Measurements from ENCODE around the gene CERS5. TPM values are rescaled to one million over a fixed set of nuclear protein-coding genes. Genes with fewer than 3 reads are reported as not detected.

Gene CERS5
- total and polyA plus RNA-seq, 4 donors: 6.9 to 16.2 (median 8.2) TPM

DNA sequence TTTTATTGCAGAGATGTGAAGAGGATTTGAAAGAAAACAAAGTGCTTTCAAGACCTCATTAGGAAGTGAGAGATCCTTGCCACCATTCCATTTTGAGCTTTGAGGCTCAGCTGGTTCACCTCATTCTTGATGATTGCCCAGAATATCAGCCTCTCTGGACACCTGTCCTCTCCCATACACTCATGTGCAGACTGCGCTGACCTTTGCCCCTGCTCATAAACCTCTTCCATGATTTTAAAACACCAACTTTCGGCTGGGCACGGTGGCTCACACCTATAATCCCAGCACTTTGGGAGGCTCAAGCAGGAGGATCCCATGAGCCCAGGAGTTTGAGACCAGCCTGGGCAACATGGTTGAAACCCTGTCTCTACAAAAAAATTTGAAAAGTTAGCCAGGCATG is 46.2 kb downstream of the CERS5 start:
- peaks cover 8 to 42% (median 28%) of the 10 kb centered on the region in 4 donors for H3K36me3 ChIP-seq (ENCODE audit: control insufficient read depth in 4 of 4, insufficient read depth in 3 of 4, low read depth in 1 of 4, low read length in 3 of 4)
- H3K9me3 ChIP-seq (ENCODE audit: control insufficient read depth in 4 of 4, low read length in 3 of 4): no peaks in the 10 kb centered on the region
- no peak overlapping the region for H3K27ac ChIP-seq (ENCODE audit: low read depth in 1 of 2, low read length in 2 of 2)
- no peak overlapping the region for H3K4me3 ChIP-seq (ENCODE audit: low read depth in 1 of 3, low read length in 3 of 3)
- DNase-seq (ENCODE audit: low spot score): no peak
- no peaks in the 10 kb centered on the region for H3K27me3 ChIP-seq (ENCODE audit: control insufficient read depth in 4 of 4, insufficient read depth in 4 of 4, low read length in 3 of 4)
- H3K4me1 ChIP-seq (ENCODE audit: control insufficient read depth in 4 of 4, insufficient read depth in 4 of 4, low read length in 3 of 4): peaks cover 0 to 6% (median 0%) of the 10 kb centered on the region in 4 donors
- no peak overlapping the region for H3K9ac ChIP-seq (ENCODE audit: low read depth in 1 of 2, low read length in 2 of 2)
- 92% methylated on average over 3 of the region's 3 CpGs for WGBS
- no peak for TF ChIP-seq ATF3 (IDR thresholded peaks at IDR 0.05)
- TF ChIP-seq FOXA1 (IDR thresholded peaks at IDR 0.05): no peak

- no peaks in the 10 kb centered on the region for H3K9me3 ChIP-seq (ENCODE audit: control insufficient read depth in 4 of 4, low read length in 3 of 4)
- no peaks in the 10 kb centered on the region for H3K27me3 ChIP-seq (ENCODE audit: control insufficient read depth in 4 of 4, insufficient read depth in 4 of 4, low read length in 3 of 4)
- no peak overlapping the region for H3K27ac ChIP-seq (ENCODE audit: low read depth in 1 of 2, low read length in 2 of 2)
- no peak for DNase-seq (ENCODE audit: low spot score)
- H3K9ac ChIP-seq (ENCODE audit: low read depth in 1 of 2, low read length in 2 of 2): no peak overlapping the region
- peaks cover 0 to 6% (median 0%) of the 10 kb centered on the region in 4 donors for H3K4me1 ChIP-seq (ENCODE audit: control insufficient read depth in 4 of 4, insufficient read depth in 4 of 4, low read length in 3 of 4)
- no peak for TF ChIP-seq CTCF (IDR thresholded peaks at IDR 0.05; ENCODE audit: low read depth, low read length, missing input control)
- TF ChIP-seq RAD21 (IDR thresholded peaks at IDR 0.05): no peak
- TF ChIP-seq, protein P1, sequence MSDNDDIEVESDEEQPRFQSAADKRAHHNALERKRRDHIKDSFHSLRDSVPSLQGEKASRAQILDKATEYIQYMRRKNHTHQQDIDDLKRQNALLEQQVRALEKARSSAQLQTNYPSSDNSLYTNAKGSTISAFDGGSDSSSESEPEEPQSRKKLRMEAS (IDR thresholded peaks at IDR 0.05): no peak
- TF ChIP-seq FOXA1 (IDR thresholded peaks at IDR 0.05): no peak
- WGBS: 93% methylated on average over 3 of the region's 3 CpGs
- H3K4me3 ChIP-seq (ENCODE audit: low read depth in 1 of 3, low read length in 3 of 3): no peak overlapping the region
- peaks cover 9 to 39% (median 28%) of the 10 kb centered on the region in 4 donors for H3K36me3 ChIP-seq (ENCODE audit: control insufficient read depth in 4 of 4, insufficient read depth in 3 of 4, low read depth in 1 of 4, low read length in 3 of 4)
Observed at GRCh38 chr12:50120521-50120920, 46.6 kb downstream of the CERS5 start.

DNA sequence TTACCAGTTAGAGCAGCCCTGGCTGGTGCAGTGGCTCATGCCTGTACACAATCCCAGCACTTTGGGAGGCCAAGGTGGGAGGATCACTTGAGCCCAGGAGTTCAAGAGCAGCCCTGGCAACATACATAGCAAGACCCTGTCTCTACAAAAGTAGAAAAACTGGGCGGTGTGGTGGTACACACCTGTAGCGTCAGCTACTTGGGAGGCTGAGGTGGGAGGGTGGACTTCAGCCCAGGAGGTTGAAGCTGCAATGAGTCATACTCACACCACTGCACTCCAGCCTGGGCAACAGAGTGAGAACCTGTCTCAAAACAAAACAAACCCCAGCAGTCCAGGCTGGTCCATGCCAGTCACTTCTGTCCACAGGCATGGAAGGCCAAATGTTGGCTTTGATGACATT is 47.8 kb downstream of the CERS5 start:
- TF ChIP-seq HNF4A (conservative IDR thresholded peaks at IDR 0.05) (peak in 1 of 2 donors; percentile 9), HNF4G (IDR thresholded peaks at IDR 0.05) (no peak)
- Histone ChIP-seq H3K27ac (ENCODE audit: low read depth in 1 of 2, low read length in 2 of 2) (no peak overlapping the region), H3K27me3 (ENCODE audit: control insufficient read depth in 4 of 4, insufficient read depth in 4 of 4, low read length in 3 of 4) (no peaks in the 10 kb centered on the region), H3K9me3 (ENCODE audit: control insufficient read depth in 4 of 4, low read length in 3 of 4) (no peaks in the 10 kb centered on the region), H3K36me3 (ENCODE audit: control insufficient read depth in 4 of 4, insufficient read depth in 3 of 4, low read depth in 1 of 4, low read length in 3 of 4) (peaks cover 11 to 36% (median 27%) of the 10 kb centered on the region in 4 donors), H3K4me1 (ENCODE audit: control insufficient read depth in 4 of 4, insufficient read depth in 4 of 4, low read length in 3 of 4) (peaks cover 0 to 6% (median under 1%) of the 10 kb centered on the region in 4 donors), H3K4me3 (ENCODE audit: low read depth in 1 of 3, low read length in 3 of 3) (no peak overlapping the region), H3K9ac (ENCODE audit: low read depth in 1 of 2, low read length in 2 of 2) (no peak overlapping the region)
- 98% methylated on average over 2 of the region's 2 CpGs for WGBS
- DNase-seq (ENCODE audit: low spot score): no peak

DNA sequence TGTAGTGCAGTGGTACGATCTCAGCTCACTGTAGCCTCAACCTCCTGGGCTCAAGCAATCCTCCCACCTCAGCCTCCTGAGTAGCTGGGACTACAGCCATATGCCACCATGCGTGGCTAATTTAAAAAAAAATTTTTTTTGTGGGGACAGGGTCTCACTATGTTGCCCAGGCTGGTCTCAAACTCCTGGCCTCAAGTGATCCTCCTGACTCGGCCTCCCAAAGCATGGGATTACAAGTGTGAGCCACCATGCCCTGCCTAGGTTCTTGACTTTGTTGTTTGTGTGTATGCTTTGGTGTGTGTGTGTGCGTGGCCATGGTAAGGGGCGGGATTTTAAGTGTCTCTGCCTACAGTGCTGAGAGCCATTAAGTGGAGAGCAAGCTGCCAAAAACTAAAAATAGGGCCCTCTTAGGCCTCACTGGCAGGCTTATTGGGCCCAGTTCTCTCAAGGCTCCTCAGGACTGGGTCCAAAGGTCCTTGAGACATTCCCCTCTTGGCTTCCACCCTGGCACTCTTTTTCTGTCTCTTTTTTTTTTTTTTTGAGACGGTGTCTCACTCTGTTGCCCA is 50.0 kb downstream of the CERS5 start:
- no peak for DNase-seq (ENCODE audit: low spot score)
- Histone ChIP-seq H3K9ac (ENCODE audit: low read depth in 1 of 2, low read length in 2 of 2) (no peak overlapping the region), H3K27ac (ENCODE audit: low read depth in 1 of 2, low read length in 2 of 2) (no peak overlapping the region), H3K4me1 (ENCODE audit: control insufficient read depth in 4 of 4, insufficient read depth in 4 of 4, low read length in 3 of 4) (peaks cover 0 to 11% (median 4%) of the 10 kb centered on the region in 4 donors), H3K4me3 (ENCODE audit: low read depth in 1 of 3, low read length in 3 of 3) (no peak overlapping the region), H3K36me3 (ENCODE audit: control insufficient read depth in 4 of 4, insufficient read depth in 3 of 4, low read depth in 1 of 4, low read length in 3 of 4) (peaks cover 9 to 29% (median 17%) of the 10 kb centered on the region in 4 donors), H3K27me3 (ENCODE audit: control insufficient read depth in 4 of 4, insufficient read depth in 4 of 4, low read length in 3 of 4) (no peaks in the 10 kb centered on the region), H3K9me3 (ENCODE audit: control insufficient read depth in 4 of 4, low read length in 3 of 4) (no peaks in the 10 kb centered on the region)
- WGBS: 87% methylated on average over 6 of the region's 6 CpGs
- TF ChIP-seq FOXA1 (IDR thresholded peaks at IDR 0.05): no peak
- no peak for TF ChIP-seq CTCF (IDR thresholded peaks at IDR 0.05; ENCODE audit: low read depth, low read length, missing input control)
- no peak for TF ChIP-seq NR2F2 (IDR thresholded peaks at IDR 0.05)
- TF ChIP-seq RXRA (IDR thresholded peaks at IDR 0.05): no peak
- no peak for TF ChIP-seq JUND (IDR thresholded peaks at IDR 0.05)
- TF ChIP-seq, protein P1 (IDR thresholded peaks at IDR 0.05): no peak
- TF ChIP-seq GABPA (IDR thresholded peaks at IDR 0.05 in 1 of 2, conservative IDR thresholded peaks at IDR 0.05 in 1 of 2): no peak
- TF ChIP-seq HNF4A (conservative IDR thresholded peaks at IDR 0.05): no peak
- TF ChIP-seq ZBTB33 (IDR thresholded peaks at IDR 0.05): no peak
- TF ChIP-seq EGR1 (IDR thresholded peaks at IDR 0.05; ENCODE audit: low read depth in 2 of 2): no peak

All from liver (tissue), 9 donors.